GM19463 (cell line): ENCODE measurements around the gene MEN1.

ENCODE experiments used
- ATAC-seq: cut with Tn5 transposase; IDR thresholded peaks from one replicate; pipeline ENCODE4 v1.9.1; 2021; ENCODE audit warnings: mild to moderate bottlenecking, moderate library complexity; ENCODE audit not compliant: unreplicated experiment

MEN1 gene

GRCh38 chr11:64765851-64766665 lies 44.3 kb downstream of the MEN1 start:
- ATAC-seq = no peak

GRCh38 chr11:64765291-64765850 lies 45.0 kb downstream of the MEN1 start:
- no peak for ATAC-seq

GRCh38 chr11:64764753-64765152 lies 45.6 kb downstream of the MEN1 start:
- no peak for ATAC-seq

GRCh38 chr11:64764040-64764611 lies 46.2 kb downstream of the MEN1 start:
- ATAC-seq = no peak

GRCh38 chr11:64763526-64764039 lies 46.8 kb downstream of the MEN1 start:
- no peak for ATAC-seq

- ATAC-seq = no peak
These were observed 47.5 kb downstream of the MEN1 start for GRCh38 chr11:64762674-64763525.

GRCh38 chr11:64762277-64762673 lies 48.1 kb downstream of the MEN1 start:
- no peak for ATAC-seq

GRCh38 chr11:64760759-64761420 lies 49.5 kb downstream of the MEN1 start:
- no peak for ATAC-seq

- no peak for ATAC-seq
These were observed 50.3 kb downstream of the MEN1 start, which contains the start of gene PYGM for GRCh38 chr11:64759722-64760719. TSS of gene PYGM (minus strand) at chr11:64759974. CDS start at chr11:64759898, 76 bp downstream.

- ATAC-seq = no peak
These were observed 51.1 kb downstream of the MEN1 start for GRCh38 chr11:64759131-64759721.

GRCh38 chr11:64758330-64759079 lies 51.8 kb downstream of the MEN1 start:
- ATAC-seq = no peak

GRCh38 chr11:64757549-64758329 lies 52.6 kb downstream of the MEN1 start:
- ATAC-seq = no peak

- no peak for ATAC-seq
These were observed 54.5 kb downstream of the MEN1 start for GRCh38 chr11:64755681-64756361.

- ATAC-seq = no peak
These were observed 55.3 kb downstream of the MEN1 start for GRCh38 chr11:64754919-64755662.

- no peak for ATAC-seq
These were observed 56.0 kb downstream of the MEN1 start for GRCh38 chr11:64754124-64754918.
